Smooth muscle cell (in vitro differentiated cells): Measurements from ENCODE around the gene NUP210L. TPM values are rescaled to one million over a fixed set of nuclear protein-coding genes. Genes with fewer than 3 reads are reported as not detected.
A peak's percentile ranks its signal among the peaks of the same experiment; 100 is the strongest.

ENCODE experiments used
- DNase-seq: peaks from one replicate; lab custom pipeline; 2025; ENCODE audit not compliant: unreplicated experiment; lab: John Stamatoyannopoulos, UW
- H2AFZ ChIP-seq: fragments of 200-600 bp; sonication (generic); 2 replicates; pipeline ENCODE4 v1.6.0; 2016; ENCODE audit warnings: antibody characterized with exemption, low read depth, mild to moderate bottlenecking
- H3F3A ChIP-seq: fragments of 200-600 bp; sonication (generic); 2 replicates; pipeline ENCODE4 v1.6.0; 2017; ENCODE audit warnings: antibody characterized with exemption, low read depth
- H3K27ac ChIP-seq: fragments of 200-600 bp; sonication (generic); 2 replicates; pipeline ENCODE4 v1.5.1; 2016; ENCODE audit warnings: low read depth, mild to moderate bottlenecking
- H3K27me3 ChIP-seq: fragments of 200-600 bp; sonication (generic); 2 replicates; pipeline ENCODE4 v1.6.1; 2016; ENCODE audit warnings: low read depth, mild to moderate bottlenecking
- H3K36me3 ChIP-seq: fragments of 200-600 bp; sonication (generic); 2 replicates; pipeline ENCODE4 v1.5.1; 2016; ENCODE audit warnings: low read depth
- H3K4me1 ChIP-seq: fragments of 200-600 bp; sonication (generic); 2 replicates; pipeline ENCODE4 v1.5.1; 2016; ENCODE audit warnings: low read depth
- H3K4me2 ChIP-seq: fragments of 200-600 bp; sonication (generic); 2 replicates; pipeline ENCODE4 v1.6.0; 2016; ENCODE audit warnings: mild to moderate bottlenecking
- H3K4me3 ChIP-seq: fragments of 200-600 bp; sonication (generic); 2 replicates; pipeline ENCODE4 v1.5.1; 2016; ENCODE audit warnings: mild to moderate bottlenecking
- H3K79me2 ChIP-seq: fragments of 200-600 bp; sonication (generic); 2 replicates; pipeline ENCODE4 v1.6.0; 2016; ENCODE audit warnings: low read depth, mild to moderate bottlenecking
- H3K9ac ChIP-seq: fragments of 200-600 bp; sonication (generic); 2 replicates; pipeline ENCODE4 v1.6.0; 2016; ENCODE audit warnings: low read depth
- H3K9me3 ChIP-seq: fragments of 200-600 bp; sonication (generic); replicated peaks from 2 replicates; pipeline ENCODE4 v1.5.1; 2016; ENCODE audit warnings: low read depth
- H4K20me1 ChIP-seq: fragments of 200-600 bp; sonication (generic); 2 replicates; pipeline ENCODE4 v1.6.0; 2016; ENCODE audit warnings: low read depth
- WGBS: methylation state at CpG from one replicate; pipeline ENCODE4 v1.1.7; 2016; ENCODE audit warnings: low lambda C conversion rate; 5-methylcytosine and 5-hydroxymethylcytosine counted together
- polyA plus RNA-seq: library from polyadenylated mRNA; unstranded; fragments of >200 nt; fragmentation: Nextera tagmentation; extraction: Ambion mirVana; gene quantifications from 2 replicates; pipeline ENCODE4 v1.2.1, GENCODE V29; 2016
- total RNA-seq: library from RNA; depleted of rRNA; stranded (reverse); fragments of >200 nt; gene quantifications from 2 replicates; pipeline ENCODE4 v1.2.3, GENCODE V29; 2014
- TF ChIP-seq, protein P1 (sequence below): fragments of 200-600 bp; sonication (generic); IDR thresholded peaks from 2 replicates; pipeline ENCODE4 v1.5.1; 2017; ENCODE audit warnings: borderline replicate concordance, mild to moderate bottlenecking, antibody characterized with exemption; ENCODE audit not compliant: insufficient read depth, poor library complexity, severe bottlenecking

Gene NUP210L
- total and polyA plus RNA-seq, 2 experiments from 2014 or later = 0.90 TPM; not detected in 1

DNA sequence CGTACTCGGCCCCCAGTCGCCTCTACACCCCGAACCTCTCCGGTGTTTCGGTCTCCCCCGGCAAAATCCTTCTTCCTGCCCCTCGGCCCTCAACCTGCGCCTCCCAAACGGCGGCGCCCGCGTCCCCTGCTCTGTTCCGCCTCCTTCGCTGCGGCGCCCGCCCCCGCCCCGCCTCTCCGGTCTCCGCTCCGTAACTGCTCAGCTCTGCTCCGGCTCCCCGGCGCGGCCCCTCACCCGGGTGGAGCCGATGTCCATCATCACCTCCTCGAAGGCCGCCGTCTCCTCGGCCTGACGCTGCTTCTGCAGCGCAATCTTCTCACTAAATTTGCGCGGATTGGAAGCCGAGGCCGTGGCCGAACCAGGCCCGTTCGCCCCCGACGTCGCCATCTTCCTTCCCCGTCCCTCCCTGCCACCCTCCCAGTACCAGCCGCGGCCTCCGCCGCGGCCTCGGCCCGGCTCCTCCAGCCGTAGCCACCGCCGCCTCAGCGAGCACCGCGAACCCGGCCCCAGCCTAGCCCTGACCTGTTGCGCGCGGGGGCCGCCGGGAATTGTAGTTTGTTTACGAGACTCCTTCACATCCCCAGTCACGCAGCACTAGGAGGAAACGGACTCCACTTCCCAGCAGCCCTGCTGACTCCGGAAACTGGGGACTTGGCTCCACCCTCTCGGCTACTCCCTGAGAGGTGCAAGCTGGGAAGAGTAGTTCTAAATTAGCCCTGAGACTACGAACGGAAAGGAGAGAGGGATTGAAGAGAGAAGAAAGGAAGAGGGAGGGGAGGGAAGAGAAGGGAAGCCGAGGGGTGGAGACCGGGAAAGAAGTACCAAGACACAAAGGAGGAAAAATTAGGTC is 196.5 kb downstream of the NUP210L start, which contains the start of gene CRTC2:
Gene CRTC2 (minus strand): TSS at position 502 of the 850 bp plus-strand sequence. CDS start 115 bp downstream, at position 387.
- WGBS = 1% methylated on average over 37 of the region's 75 CpGs
- peaks cover 4% of the 10 kb centered on the region for H3F3A ChIP-seq
- no peak within 1 kb of the TSS for H2AFZ ChIP-seq
- H3K4me2 ChIP-seq = peak within 1 kb of the TSS; percentile 91
- peak; percentile 86 for DNase-seq
- peaks cover 67% of the 10 kb centered on the region for H3K79me2 ChIP-seq
- H3K27me3 ChIP-seq = no peaks in the 10 kb centered on the region
- TF ChIP-seq, protein P1, sequence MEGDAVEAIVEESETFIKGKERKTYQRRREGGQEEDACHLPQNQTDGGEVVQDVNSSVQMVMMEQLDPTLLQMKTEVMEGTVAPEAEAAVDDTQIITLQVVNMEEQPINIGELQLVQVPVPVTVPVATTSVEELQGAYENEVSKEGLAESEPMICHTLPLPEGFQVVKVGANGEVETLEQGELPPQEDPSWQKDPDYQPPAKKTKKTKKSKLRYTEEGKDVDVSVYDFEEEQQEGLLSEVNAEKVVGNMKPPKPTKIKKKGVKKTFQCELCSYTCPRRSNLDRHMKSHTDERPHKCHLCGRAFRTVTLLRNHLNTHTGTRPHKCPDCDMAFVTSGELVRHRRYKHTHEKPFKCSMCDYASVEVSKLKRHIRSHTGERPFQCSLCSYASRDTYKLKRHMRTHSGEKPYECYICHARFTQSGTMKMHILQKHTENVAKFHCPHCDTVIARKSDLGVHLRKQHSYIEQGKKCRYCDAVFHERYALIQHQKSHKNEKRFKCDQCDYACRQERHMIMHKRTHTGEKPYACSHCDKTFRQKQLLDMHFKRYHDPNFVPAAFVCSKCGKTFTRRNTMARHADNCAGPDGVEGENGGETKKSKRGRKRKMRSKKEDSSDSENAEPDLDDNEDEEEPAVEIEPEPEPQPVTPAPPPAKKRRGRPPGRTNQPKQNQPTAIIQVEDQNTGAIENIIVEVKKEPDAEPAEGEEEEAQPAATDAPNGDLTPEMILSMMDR = no peak
- H3K9ac ChIP-seq = peak within 1 kb of the TSS; percentile 93
- peaks cover 59% of the 10 kb centered on the region for H4K20me1 ChIP-seq
- peak within 1 kb of the TSS; percentile 85 for H3K27ac ChIP-seq
- no peaks in the 10 kb centered on the region for H3K36me3 ChIP-seq
- H3K9me3 ChIP-seq = no peaks in the 10 kb centered on the region
- H3K4me1 ChIP-seq = peaks cover 18% of the 10 kb centered on the region
- H3K4me3 ChIP-seq = peak within 1 kb of the TSS; percentile 96

- no peaks in the 10 kb centered on the region for H3K36me3 ChIP-seq
- H4K20me1 ChIP-seq = peaks cover 62% of the 10 kb centered on the region
- H3K4me1 ChIP-seq = peaks cover 16% of the 10 kb centered on the region
- DNase-seq = no peak
- no peaks in the 10 kb centered on the region for H3K9me3 ChIP-seq
- H3K9ac ChIP-seq = peak overlapping the region; percentile 93
- H3K79me2 ChIP-seq = peaks cover 62% of the 10 kb centered on the region
- WGBS = under 1% methylated on average over 13 of the region's 13 CpGs
- H3K27ac ChIP-seq = peak overlapping the region; percentile 85
- peak overlapping the region; percentile 91 for H3K4me2 ChIP-seq
- TF ChIP-seq, protein P1 = no peak
- no peaks in the 10 kb centered on the region for H3K27me3 ChIP-seq
- H3K4me3 ChIP-seq = peak overlapping the region; percentile 96
- no peaks in the 10 kb centered on the region for H3F3A ChIP-seq
- H2AFZ ChIP-seq = no peak overlapping the region
Measured at GRCh38 chr1:153957744-153958110, 197.1 kb downstream of the NUP210L start.

- DNase-seq = no peak
- 43% methylated on average over 6 of the region's 6 CpGs for WGBS
Measured at GRCh38 chr1:153956997-153957715, 197.7 kb downstream of the NUP210L start.

More at GRCh38 chr1:153956997-153957715, 197.7 kb downstream of the NUP210L start:
- peak overlapping the region; percentile 93 for H3K9ac ChIP-seq
- H3K27me3 ChIP-seq = no peaks in the 10 kb centered on the region
- TF ChIP-seq, protein P1 = no peak
- H3K9me3 ChIP-seq = no peaks in the 10 kb centered on the region
- no peak overlapping the region for H2AFZ ChIP-seq
- H3K4me1 ChIP-seq = peaks cover 12% of the 10 kb centered on the region
- H3K36me3 ChIP-seq = no peaks in the 10 kb centered on the region
- H3F3A ChIP-seq = no peaks in the 10 kb centered on the region
- peak overlapping the region; percentile 85 for H3K27ac ChIP-seq
- H3K4me3 ChIP-seq = peak overlapping the region; percentile 96
- peaks cover 58% of the 10 kb centered on the region for H4K20me1 ChIP-seq
- peak overlapping the region; percentile 91 for H3K4me2 ChIP-seq
- H3K79me2 ChIP-seq = peaks cover 57% of the 10 kb centered on the region
